Astrocyte of the cerebellum (primary cell): ENCODE data around the gene CEP170.

ENCODE experiments used
- DNase-seq: peaks from one replicate; pipeline ENCODE4 v3.0.0-alpha.2; 2011; ENCODE audit warnings: low read depth
- H3K4me3 ChIP-seq: 2 replicates; pipeline ENCODE4 v1.5.1; 2011; ENCODE audit warnings: mild to moderate bottlenecking, low read depth, low read length, moderate library complexity
- in situ Hi-C: cut with HindIII; loops from 2 replicates; pipeline ENCODE4 v1.10.0; 2017; ENCODE audit warnings: low sequenced_read_pairs
- TF ChIP-seq, protein P1 (sequence below): IDR thresholded peaks from 2 replicates; pipeline ENCODE4 v1.5.1; 2012; ENCODE audit warnings: low read length, low read depth, moderate library complexity, mild to moderate bottlenecking; ENCODE audit errors: missing control alignments

The CEP170 gene

GRCh38 chr1:243270097-243270864, 15.2 kb upstream of the CEP170 start:
- TF ChIP-seq, protein P1, sequence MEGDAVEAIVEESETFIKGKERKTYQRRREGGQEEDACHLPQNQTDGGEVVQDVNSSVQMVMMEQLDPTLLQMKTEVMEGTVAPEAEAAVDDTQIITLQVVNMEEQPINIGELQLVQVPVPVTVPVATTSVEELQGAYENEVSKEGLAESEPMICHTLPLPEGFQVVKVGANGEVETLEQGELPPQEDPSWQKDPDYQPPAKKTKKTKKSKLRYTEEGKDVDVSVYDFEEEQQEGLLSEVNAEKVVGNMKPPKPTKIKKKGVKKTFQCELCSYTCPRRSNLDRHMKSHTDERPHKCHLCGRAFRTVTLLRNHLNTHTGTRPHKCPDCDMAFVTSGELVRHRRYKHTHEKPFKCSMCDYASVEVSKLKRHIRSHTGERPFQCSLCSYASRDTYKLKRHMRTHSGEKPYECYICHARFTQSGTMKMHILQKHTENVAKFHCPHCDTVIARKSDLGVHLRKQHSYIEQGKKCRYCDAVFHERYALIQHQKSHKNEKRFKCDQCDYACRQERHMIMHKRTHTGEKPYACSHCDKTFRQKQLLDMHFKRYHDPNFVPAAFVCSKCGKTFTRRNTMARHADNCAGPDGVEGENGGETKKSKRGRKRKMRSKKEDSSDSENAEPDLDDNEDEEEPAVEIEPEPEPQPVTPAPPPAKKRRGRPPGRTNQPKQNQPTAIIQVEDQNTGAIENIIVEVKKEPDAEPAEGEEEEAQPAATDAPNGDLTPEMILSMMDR: no peak
- DNase-seq: no peak
- H3K4me3 ChIP-seq: no peak overlapping the region
- in situ Hi-C loops: no loop called here

- no peak for DNase-seq
- H3K4me3 ChIP-seq: no peak overlapping the region
- TF ChIP-seq, protein P1: no peak
- in situ Hi-C loops: no loop called here
These were observed 14.3 kb upstream of the CEP170 start for GRCh38 chr1:243269461-243269801.

DNA sequence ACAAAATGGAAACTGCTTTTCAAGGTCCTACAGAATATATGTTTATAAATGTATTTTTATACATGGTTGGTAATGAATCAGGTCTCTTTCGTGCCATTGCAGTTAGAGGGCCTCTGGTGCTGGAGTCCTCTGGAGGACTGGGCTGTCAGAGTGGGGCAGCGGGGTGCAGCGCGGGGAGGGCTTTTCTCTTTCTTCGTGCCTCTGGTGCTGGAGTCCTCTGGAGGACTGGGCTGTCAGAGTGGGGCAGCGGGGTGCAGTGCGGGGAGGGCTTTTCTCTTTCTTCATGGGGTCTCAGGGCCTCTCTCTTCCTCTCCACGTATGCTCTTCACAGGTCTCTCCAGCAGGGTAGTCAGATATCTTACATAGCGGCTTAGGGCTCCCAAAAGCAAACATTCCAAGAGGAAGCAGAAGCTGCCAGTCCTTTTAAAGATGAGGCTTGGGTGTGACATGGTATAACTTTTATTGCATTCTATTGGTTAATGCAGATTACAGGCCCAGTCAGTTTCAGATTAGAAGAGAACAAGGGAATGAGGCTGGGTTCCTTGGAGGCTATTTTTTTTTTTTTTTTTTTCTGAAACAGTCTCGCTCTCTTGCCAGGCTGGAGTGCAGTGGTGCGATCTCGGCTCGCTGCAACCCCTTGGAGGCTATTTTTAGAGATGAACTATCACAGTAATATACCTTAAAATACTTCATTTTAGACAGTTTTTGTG, 13.8 kb upstream of the CEP170 start:
- in situ Hi-C loops: no loop called here
- H3K4me3 ChIP-seq: no peak overlapping the region
- no peak for DNase-seq
- TF ChIP-seq, protein P1: peak; percentile 1

DNA sequence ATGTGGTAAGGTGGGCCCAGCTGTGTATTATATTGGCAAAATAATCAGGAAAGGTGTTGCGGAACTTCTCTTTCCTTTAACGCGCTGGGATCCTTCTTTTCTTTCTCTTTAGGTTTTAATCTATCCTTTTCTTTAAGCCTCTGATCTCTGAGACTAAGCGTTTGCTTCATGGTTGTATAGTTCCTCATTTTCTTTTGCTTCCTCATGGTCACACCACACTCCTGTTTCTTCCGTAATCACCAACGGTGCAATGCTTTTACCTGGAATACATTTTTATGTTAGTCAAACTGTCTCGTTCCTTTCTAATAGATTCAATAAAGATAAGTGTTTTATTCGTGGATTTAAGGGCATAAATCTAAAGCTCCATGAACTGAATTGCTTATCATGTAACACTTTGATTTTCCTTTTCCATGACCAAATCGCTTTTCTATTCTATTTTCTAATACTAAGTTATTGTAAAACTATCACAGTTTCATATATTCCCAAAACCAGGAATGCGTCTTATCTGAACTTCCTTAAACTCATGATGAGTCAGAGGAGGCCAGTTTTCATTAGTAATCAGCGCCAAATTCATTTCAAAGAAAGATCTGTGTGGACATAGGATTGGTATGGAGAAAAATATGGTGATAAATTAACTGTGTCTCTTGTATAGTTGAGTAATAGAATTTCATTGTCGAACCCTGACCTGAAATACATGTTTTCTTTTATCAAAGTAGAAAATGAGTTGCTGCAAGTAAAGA, 13.0 kb upstream of the CEP170 start:
- TF ChIP-seq, protein P1: no peak
- no peak overlapping the region for H3K4me3 ChIP-seq
- in situ Hi-C loops: no loop called here
- peak; percentile 61 for DNase-seq

- in situ Hi-C loops: no loop called here
- DNase-seq: no peak
- no peak overlapping the region for H3K4me3 ChIP-seq
- TF ChIP-seq, protein P1: no peak
These were observed 12.4 kb upstream of the CEP170 start for GRCh38 chr1:243267471-243267880.

DNA sequence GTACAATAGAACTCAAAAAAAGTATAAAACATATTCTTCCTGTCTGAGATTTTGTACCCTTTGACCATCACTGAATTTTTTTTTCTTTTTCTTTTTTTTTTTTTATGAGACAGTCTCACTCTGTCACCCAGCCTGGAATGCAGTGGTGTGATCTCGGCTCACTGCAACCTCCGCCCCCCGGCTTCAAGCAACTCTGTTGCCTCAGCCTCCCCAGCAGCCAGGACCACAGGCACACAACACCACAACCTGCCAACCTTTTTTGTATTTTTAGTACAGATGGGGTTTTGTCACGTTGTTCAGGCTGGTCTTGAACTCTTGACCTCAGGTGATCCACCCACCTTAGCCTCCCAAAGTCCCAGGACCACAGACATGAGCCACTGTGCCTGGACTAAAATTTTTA, 11.2 kb upstream of the CEP170 start:
- no peak for DNase-seq
- TF ChIP-seq, protein P1: no peak
- in situ Hi-C loops: no loop called here
- no peak overlapping the region for H3K4me3 ChIP-seq
